Gastroesophageal sphincter (tissue), 4 donors: Measurements from ENCODE around the gene ELP4. TPM values are rescaled to one million over a fixed set of nuclear protein-coding genes. Genes with fewer than 3 reads are reported as not detected.

ENCODE experiments used
- ATAC-seq: fragments of 150-250 bp; one replicate; pipeline ENCODE4 v1.9.1; 2016; ENCODE audit warnings: mild to moderate bottlenecking, moderate library complexity
- H3K27ac ChIP-seq, 4 donors: fragments of 200-600 bp; sonication (generic) in 3 of 4; 1 replicate in 3 of 4; 2 replicates in 1 of 4; pipeline ENCODE4 v1.5.1; 2016 to 2019
- H3K27me3 ChIP-seq: fragments of 200-600 bp; sonication (generic); one replicate; pipeline ENCODE4 v1.5.1; 2019
- H3K36me3 ChIP-seq, 2 donors: fragments of 200-600 bp; sonication (generic); one replicate each; pipeline ENCODE4 v1.5.1; 2019; ENCODE audit warnings: control low read depth in 1 of 2
- H3K4me1 ChIP-seq, 3 donors: fragments of 200-600 bp; sonication (generic); 1 replicate in 2 of 3; 2 replicates in 1 of 3; pipeline ENCODE4 v1.5.1; 2016 to 2019; ENCODE audit warnings: control low read depth in 2 of 3
- H3K4me3 ChIP-seq, 2 donors: fragments of 200-600 bp; sonication (generic); one replicate each; pipeline ENCODE4 v1.5.1; 2019; ENCODE audit warnings: mild to moderate bottlenecking in 1 of 2, moderate library complexity in 1 of 2
- H3K9me3 ChIP-seq, 3 donors: fragments of 200-600 bp; sonication (generic); one replicate each; pipeline ENCODE4 v1.5.1; 2017 to 2019; ENCODE audit warnings: control low read depth in 2 of 3
- EP300 ChIP-seq: sonication (generic); formaldehyde crosslinking; IDR thresholded peaks from one replicate; pipeline ENCODE4 v1.6.1; 2017; ENCODE audit warnings: antibody characterized with exemption, mild to moderate bottlenecking
- POLR2A ChIP-seq, 2 donors: fragments of 450-650 bp; IDR thresholded peaks; one replicate each; pipeline ENCODE4 v1.6.1; 2017; ENCODE audit warnings: antibody characterized with exemption in 2 of 2, mild to moderate bottlenecking in 2 of 2, moderate library complexity in 1 of 2
- POLR2AphosphoS5 ChIP-seq: sonication (generic); formaldehyde crosslinking; IDR thresholded peaks from one replicate; pipeline ENCODE4 v1.6.1; 2017; ENCODE audit warnings: antibody characterized with exemption
- WGBS, 2 donors: methylation state at CpG; one replicate each; pipeline ENCODE4 v1.1.5; 2018; ENCODE audit warnings: low coverage in 1 of 2; 5-methylcytosine and 5-hydroxymethylcytosine counted together
- total RNA-seq, 4 donors: library from RNA; depleted of rRNA; stranded (reverse); fragments of >200 nt; gene quantifications; one replicate each; pipeline ENCODE4 v1.1.0, GENCODE V29; 2016
- TF ChIP-seq, protein P1 (sequence below), 4 experiments: fragments of 200-600 bp in 2 of 4; fragments of 450-650 bp in 2 of 4; sonication (generic) in 1 of 4; IDR thresholded peaks; one replicate each; pipeline ENCODE4 v1.5.1; 2017 to 2019; ENCODE audit warnings: antibody characterized with exemption in 4 of 4, mild to moderate bottlenecking in 2 of 4, moderate library complexity in 2 of 4

The ELP4 gene, protein sequence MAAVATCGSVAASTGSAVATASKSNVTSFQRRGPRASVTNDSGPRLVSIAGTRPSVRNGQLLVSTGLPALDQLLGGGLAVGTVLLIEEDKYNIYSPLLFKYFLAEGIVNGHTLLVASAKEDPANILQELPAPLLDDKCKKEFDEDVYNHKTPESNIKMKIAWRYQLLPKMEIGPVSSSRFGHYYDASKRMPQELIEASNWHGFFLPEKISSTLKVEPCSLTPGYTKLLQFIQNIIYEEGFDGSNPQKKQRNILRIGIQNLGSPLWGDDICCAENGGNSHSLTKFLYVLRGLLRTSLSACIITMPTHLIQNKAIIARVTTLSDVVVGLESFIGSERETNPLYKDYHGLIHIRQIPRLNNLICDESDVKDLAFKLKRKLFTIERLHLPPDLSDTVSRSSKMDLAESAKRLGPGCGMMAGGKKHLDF
- 10 to 100 TPM; 20.6 to 33.8 (median 31.6) TPM for total RNA-seq

DNA sequence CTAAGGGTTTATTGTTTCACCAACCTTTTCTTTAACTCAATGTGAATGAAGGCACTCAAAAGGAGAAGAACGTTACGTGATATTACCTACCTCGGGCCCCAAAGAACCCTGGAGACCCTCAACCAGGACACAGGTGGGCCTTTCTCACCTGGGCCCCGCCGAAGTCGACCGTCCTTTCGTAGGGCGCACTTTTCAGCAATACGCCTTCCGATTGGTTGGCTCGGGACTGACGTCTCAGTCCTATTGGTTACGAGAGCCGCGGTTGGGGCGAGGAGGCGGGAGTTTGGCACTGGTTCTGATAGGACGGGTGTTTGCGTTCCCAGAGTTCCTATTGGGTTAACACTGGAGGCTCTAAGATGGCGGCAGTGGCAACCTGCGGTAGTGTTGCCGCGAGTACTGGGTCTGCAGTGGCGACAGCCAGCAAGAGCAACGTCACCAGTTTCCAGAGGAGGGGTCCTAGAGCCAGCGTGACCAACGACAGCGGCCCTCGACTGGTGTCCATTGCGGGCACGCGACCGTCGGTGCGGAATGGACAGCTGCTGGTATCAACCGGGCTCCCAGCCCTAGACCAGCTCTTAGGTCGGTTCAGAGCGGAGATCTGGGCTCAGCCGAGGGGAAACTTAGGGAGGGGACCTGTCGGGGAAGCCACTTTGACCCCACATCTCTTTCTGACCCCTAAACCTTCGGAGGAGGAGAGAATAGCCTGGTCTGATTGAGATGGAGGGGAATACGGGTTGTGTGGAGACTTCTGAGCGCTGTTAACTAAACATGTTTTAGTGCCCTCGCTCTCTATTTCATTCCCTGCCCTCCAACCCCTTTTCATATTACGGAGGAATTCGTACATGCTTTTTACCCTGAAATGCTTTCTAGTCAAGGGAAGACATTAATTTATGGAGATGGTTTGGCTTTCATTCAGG, at the start of gene ELP4, which contains the start of gene IMMP1L:
Gene ELP4 (plus strand): TSS at position 339 of the 917 bp plus-strand sequence. CDS start 18 bp downstream, at position 357.
Gene IMMP1L (minus strand): TSS at position 194 of the 917 bp plus-strand sequence. CDS start 46,346 bp downstream, outside the sequence.
- peaks cover 0 to 33% (median 3%) of the 10 kb centered on the region in 3 donors for H3K4me1 ChIP-seq
- WGBS, 2 donors = 0 to 1% methylated on average over 8 to 21 of the region's 47 CpGs
- H3K36me3 ChIP-seq = peaks cover 0 to 3% of the 10 kb centered on the region in 2 donors
- ATAC-seq = peak; percentile 100
- H3K27ac ChIP-seq = peak within 1 kb of the TSS; percentile 44 to 89 (median 89)
- TF ChIP-seq POLR2AphosphoS5 (peak; percentile 55), EP300 (no peak), POLR2A (IDR thresholded peaks at IDR 0.05) (peak in 1 of 2 donors; percentile 22)
- TF ChIP-seq, protein P1, sequence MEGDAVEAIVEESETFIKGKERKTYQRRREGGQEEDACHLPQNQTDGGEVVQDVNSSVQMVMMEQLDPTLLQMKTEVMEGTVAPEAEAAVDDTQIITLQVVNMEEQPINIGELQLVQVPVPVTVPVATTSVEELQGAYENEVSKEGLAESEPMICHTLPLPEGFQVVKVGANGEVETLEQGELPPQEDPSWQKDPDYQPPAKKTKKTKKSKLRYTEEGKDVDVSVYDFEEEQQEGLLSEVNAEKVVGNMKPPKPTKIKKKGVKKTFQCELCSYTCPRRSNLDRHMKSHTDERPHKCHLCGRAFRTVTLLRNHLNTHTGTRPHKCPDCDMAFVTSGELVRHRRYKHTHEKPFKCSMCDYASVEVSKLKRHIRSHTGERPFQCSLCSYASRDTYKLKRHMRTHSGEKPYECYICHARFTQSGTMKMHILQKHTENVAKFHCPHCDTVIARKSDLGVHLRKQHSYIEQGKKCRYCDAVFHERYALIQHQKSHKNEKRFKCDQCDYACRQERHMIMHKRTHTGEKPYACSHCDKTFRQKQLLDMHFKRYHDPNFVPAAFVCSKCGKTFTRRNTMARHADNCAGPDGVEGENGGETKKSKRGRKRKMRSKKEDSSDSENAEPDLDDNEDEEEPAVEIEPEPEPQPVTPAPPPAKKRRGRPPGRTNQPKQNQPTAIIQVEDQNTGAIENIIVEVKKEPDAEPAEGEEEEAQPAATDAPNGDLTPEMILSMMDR (IDR thresholded peaks at IDR 0.05) = peak in 1 of 4 experiments; percentile 15
- H3K27me3 ChIP-seq = no peaks in the 10 kb centered on the region
- peak within 1 kb of the TSS; percentile 76 to 89 for H3K4me3 ChIP-seq
- no peaks in the 10 kb centered on the region for H3K9me3 ChIP-seq

DNA sequence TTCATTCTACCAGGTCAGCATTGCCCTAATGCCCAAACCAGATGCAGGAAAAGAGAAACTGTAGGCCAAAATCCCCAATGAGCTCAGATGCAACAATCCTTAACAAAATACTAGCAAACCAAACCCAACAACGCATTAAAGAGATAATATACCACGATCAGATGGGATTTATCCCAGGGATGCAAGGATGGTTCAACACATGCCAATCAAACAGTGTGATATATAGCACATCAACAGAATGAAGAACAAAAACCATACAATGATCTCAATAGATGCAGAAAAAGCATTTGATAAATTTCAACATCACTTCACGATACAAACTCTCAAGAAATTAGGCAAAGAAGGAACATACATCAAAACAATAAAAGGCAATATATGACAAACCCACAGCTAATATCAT, 45.1 kb upstream of the ELP4 start:
- H3K4me1 ChIP-seq = no peaks in the 10 kb centered on the region
- H3K9me3 ChIP-seq = peaks cover 0 to 25% (median 0%) of the 10 kb centered on the region in 3 donors
- no peak overlapping the region for H3K4me3 ChIP-seq
- ATAC-seq = no peak
- TF ChIP-seq POLR2A (IDR thresholded peaks at IDR 0.05) (no peak), POLR2AphosphoS5 (no peak), EP300 (no peak)
- TF ChIP-seq, protein P1 (IDR thresholded peaks at IDR 0.05) = no peak
- H3K27me3 ChIP-seq = no peaks in the 10 kb centered on the region
- WGBS, 2 donors = 97 to 100% methylated on average over 3 of the region's 3 CpGs
- peaks cover 0 to 9% of the 10 kb centered on the region in 2 donors for H3K36me3 ChIP-seq
- no peak overlapping the region for H3K27ac ChIP-seq

DNA sequence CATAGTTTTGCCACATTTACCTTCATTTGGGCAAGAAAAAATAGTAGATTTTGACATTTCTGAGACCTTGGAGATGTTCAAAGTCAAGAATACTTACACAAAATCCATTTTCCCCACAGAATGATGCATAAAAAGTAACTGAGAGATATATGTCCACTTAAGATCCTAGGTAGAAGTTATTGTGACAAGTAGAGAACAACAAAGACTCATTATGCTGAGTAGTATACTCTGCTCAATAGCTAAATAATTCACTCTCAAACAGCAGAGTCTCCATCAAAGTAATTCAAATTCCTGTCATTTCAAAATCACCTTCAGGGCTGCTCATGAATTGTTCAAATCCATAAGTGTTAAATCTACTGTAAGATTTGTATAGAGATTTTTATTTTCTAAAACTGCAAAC, 35.5 kb upstream of the ELP4 start:
- Histone ChIP-seq H3K9me3 (no peaks in the 10 kb centered on the region), H3K4me3 (no peak overlapping the region), H3K4me1 (no peaks in the 10 kb centered on the region), H3K27me3 (no peaks in the 10 kb centered on the region), H3K36me3 (peaks cover 0 to 5% of the 10 kb centered on the region in 2 donors), H3K27ac (no peak overlapping the region)
- TF ChIP-seq, protein P1 (IDR thresholded peaks at IDR 0.05) = no peak
- TF ChIP-seq POLR2AphosphoS5 (no peak), POLR2A (IDR thresholded peaks at IDR 0.05) (no peak), EP300 (no peak)
- no peak for ATAC-seq

DNA sequence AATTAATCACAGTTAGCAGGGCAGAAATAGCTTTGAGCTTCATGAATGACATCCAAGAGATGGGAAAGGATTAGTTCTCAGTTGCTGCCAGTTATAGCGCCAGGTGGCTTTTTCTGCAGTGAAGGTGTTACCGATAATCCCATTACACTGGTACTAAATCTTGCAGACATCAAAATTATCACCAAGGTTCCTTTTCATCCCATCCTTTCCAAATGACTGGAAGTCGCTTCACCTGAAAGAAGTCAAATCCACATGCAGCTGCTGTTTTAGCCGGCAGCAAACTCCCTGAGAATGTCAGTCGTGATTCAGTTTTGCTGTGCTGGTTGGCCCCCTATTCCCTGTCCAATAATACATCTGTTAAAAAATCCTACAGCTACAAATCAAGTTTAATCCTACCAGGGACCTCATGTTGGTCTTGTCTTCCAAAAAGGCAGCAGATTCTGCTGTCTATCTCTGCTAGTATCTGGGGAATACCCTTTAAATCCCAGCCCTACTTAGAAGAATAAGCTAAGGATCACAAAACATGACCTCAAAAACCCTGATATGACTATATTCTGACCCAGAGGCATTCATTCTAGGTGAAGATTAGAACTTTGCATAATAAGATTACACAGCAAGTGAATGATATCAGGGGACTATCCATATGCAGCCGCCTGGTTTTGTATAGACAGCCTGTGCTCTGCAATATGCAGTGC, 31.9 kb upstream of the ELP4 start:
- Histone ChIP-seq H3K9me3 (no peaks in the 10 kb centered on the region), H3K4me1 (no peaks in the 10 kb centered on the region), H3K27me3 (no peaks in the 10 kb centered on the region), H3K36me3 (no peaks in the 10 kb centered on the region), H3K4me3 (no peak overlapping the region), H3K27ac (no peak overlapping the region)
- TF ChIP-seq POLR2AphosphoS5 (no peak), POLR2A (IDR thresholded peaks at IDR 0.05) (no peak), EP300 (no peak)
- TF ChIP-seq, protein P1 (IDR thresholded peaks at IDR 0.05) = no peak
- WGBS, 2 donors = 81 to 82% methylated on average over 4 to 6 of the region's 6 CpGs
- no peak for ATAC-seq
